OCI-LY1 (cell line): ENCODE results near the gene ST6GALNAC6.

Source experiments
- CTCF ChIP-seq: fragments of 200-600 bp; sonication (generic), shearing (Covaris generic); IDR thresholded peaks from 2 replicates; pipeline ENCODE4 v1.5.1; 2017; ENCODE audit warnings: mild to moderate bottlenecking, antibody characterized with exemption, low read length, moderate library complexity, mixed read lengths
- EZH2 ChIP-seq: fragments of 200-600 bp; sonication (generic), shearing (Covaris generic); IDR thresholded peaks from 2 replicates; pipeline ENCODE4 v1.8.0; 2017; ENCODE audit warnings: borderline replicate concordance, mixed run types, mild to moderate bottlenecking, antibody characterized with exemption, low read length, moderate library complexity, mixed read lengths

GRCh38 chr9:127875306-127875966 lies 24.0 kb downstream of the ST6GALNAC6 start:
- no peak for TF ChIP-seq CTCF
- no peak for TF ChIP-seq EZH2
